NB4 (cell line): ENCODE results near the gene GCDH.

Experiments used
- DNase-seq: peaks from one replicate; pipeline ENCODE4 v3.0.0; 2010; ENCODE audit warnings: low read depth
- H3K4me3 ChIP-seq: one replicate; pipeline ENCODE4 v1.5.1; 2011; ENCODE audit warnings: mild to moderate bottlenecking, low read depth, low read length, moderate library complexity
- MYC ChIP-seq: IDR thresholded peaks from 2 replicates; pipeline ENCODE4 v1.6.1; 2011; ENCODE audit warnings: low read depth, low read length
- POLR2A ChIP-seq: IDR thresholded peaks from 2 replicates; pipeline ENCODE4 v1.6.1; 2011; ENCODE audit warnings: mild to moderate bottlenecking; ENCODE audit not compliant: insufficient read length; ENCODE audit errors: extremely low read depth
- TF ChIP-seq, protein P1 (sequence below): IDR thresholded peaks from 2 replicates; pipeline ENCODE4 v1.6.1; 2011; ENCODE audit warnings: low read depth, low read length
- TF ChIP-seq, protein P2 (sequence below): IDR thresholded peaks from one replicate; pipeline ENCODE4 v1.5.1; 2012; ENCODE audit warnings: low read depth, low read length

GCDH gene

DNA sequence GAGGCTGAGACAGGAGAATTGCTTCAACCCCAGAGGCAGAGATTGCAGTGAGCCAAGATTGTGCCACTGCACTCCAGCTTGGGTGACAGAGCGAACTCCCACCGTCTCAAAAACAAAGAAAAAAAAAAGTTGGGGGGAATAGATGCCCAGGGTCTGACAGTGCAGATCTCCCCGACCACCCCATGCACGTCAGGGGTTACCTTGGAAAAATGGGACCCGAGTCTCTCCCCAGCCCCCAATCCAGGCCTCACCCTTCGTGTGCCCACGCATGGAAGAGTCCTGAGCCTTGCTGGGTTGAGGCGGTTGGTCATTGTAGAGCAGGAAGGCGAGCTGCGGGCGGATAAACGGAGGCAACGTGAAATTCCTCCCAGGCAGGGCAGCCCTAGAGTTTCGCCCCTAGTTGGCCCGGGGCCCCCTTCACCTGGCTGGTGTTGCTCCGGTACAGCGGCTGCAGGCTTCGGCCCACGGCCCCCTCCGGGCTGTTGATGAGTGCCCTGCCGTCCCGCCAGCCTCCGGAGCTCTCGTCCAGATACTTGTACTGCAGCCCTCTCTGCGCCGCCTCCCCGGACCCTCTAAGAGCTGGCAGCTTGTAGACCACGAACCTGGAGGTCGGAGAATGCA is 10.3 kb upstream of the GCDH start:
- TF ChIP-seq, protein P1, sequence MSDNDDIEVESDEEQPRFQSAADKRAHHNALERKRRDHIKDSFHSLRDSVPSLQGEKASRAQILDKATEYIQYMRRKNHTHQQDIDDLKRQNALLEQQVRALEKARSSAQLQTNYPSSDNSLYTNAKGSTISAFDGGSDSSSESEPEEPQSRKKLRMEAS: no peak
- TF ChIP-seq POLR2A (no peak), MYC (no peak)
- TF ChIP-seq, protein P2, sequence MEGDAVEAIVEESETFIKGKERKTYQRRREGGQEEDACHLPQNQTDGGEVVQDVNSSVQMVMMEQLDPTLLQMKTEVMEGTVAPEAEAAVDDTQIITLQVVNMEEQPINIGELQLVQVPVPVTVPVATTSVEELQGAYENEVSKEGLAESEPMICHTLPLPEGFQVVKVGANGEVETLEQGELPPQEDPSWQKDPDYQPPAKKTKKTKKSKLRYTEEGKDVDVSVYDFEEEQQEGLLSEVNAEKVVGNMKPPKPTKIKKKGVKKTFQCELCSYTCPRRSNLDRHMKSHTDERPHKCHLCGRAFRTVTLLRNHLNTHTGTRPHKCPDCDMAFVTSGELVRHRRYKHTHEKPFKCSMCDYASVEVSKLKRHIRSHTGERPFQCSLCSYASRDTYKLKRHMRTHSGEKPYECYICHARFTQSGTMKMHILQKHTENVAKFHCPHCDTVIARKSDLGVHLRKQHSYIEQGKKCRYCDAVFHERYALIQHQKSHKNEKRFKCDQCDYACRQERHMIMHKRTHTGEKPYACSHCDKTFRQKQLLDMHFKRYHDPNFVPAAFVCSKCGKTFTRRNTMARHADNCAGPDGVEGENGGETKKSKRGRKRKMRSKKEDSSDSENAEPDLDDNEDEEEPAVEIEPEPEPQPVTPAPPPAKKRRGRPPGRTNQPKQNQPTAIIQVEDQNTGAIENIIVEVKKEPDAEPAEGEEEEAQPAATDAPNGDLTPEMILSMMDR: no peak
- H3K4me3 ChIP-seq: peak overlapping the region; percentile 55
- peak; percentile 22 for DNase-seq

DNA sequence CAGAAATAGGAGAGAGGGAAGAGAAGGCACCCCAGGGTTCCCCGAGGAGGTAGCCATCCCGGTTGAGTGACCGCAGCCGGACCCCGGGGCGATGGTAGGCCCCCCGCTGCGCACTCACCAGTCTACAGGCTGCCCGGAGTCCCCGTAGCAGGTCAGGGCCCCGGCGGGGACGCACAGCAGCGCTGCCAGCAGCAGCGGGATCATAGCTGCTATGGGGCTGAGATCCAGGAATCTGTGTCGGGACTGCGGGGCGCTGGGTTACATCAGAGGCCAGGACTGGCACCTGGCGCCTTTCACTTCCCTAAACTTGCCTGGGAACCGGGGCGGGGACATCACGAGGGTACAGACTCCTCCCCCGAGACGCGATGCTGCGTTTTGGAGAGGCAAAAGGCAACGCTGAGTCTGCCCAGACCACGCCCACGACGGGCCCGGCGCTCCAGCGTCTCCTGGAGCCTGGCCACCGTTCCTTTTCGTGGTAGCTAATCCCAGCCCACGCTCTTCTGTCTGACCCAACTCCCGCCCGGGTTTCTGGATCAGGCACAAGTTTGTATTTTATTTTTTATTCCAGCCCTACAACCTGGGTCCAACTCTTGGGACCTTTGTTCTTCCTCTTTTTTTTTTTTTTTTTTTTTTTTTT is 9.7 kb upstream of the GCDH start, which contains the start of gene DNASE2:
Gene DNASE2, minus strand, starts transcription at position 278 of the 637 bp plus-strand sequence. Its CDS starts 74 bp downstream, at position 204.
- peak; percentile 95 for DNase-seq
- peak within 1 kb of the TSS; percentile 55 for H3K4me3 ChIP-seq
- peak; percentile 44 for TF ChIP-seq POLR2A
- TF ChIP-seq MYC: no peak
- TF ChIP-seq, protein P1: peak; percentile 30; the same call in 1 of the 2 replicates
- TF ChIP-seq, protein P2: no peak

DNA sequence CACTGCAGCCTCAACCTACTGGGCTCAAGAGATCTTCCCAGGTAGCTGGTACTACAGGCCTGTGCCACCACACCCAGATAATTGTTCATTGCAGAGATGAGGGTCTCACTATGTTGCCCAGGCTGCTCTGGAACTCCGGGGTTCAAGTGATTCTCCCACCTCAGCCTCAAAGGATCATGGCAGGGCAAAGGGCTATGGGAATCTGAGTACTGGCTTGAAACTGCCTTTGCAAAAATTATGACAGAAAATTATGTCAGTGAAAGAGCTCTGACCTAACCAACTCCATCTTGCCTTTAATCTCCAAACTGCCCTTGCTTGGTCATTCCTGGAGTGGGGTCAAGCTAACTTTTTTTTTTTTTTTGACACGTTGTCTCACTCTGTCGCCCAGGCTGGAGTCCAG is 8.4 kb upstream of the GCDH start:
- no peak overlapping the region for H3K4me3 ChIP-seq
- TF ChIP-seq, protein P2: no peak
- no peak for TF ChIP-seq POLR2A
- no peak for TF ChIP-seq MYC
- TF ChIP-seq, protein P1: no peak
- no peak for DNase-seq

DNA sequence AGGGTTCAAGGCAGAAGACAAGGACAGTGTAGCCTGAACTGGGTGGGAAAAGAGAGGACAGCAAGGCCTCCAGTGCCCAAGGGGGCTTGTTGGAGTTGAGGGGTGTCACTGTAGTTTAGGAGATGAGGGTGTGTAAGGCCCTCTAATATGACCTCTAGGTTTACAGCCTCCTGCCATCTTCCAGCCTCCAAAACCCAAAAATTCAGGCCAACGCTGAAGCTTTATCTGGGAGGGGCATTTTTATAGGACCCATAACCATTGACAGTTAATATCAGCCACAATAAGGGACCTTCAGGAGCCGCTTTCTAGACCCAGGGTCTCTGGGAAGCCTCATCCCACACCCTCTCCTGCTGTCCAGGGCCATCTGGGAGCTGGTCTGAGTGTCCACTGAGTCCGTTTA is 6.8 kb upstream of the GCDH start:
- H3K4me3 ChIP-seq: no peak overlapping the region
- DNase-seq: no peak
- TF ChIP-seq MYC: no peak
- no peak for TF ChIP-seq POLR2A
- TF ChIP-seq, protein P2: no peak
- TF ChIP-seq, protein P1: no peak

DNA sequence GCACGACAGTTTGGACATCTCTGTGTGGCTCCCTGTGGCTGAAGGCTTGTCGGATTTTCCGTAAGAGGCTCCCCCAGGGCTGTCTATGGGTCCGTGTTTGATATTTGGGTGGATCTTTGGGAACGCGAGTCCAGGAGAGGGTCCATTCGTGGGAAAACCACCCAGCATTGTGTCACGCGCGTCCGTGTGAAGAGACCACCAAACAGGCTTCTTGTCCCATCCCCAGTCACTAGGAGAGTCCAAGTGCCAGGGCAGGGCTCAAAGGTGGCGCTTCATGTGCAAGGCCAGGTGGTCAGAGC is 6.4 kb upstream of the GCDH start:
- H3K4me3 ChIP-seq: no peak overlapping the region
- TF ChIP-seq MYC (no peak), POLR2A (no peak)
- TF ChIP-seq, protein P2: no peak
- TF ChIP-seq, protein P1: no peak
- no peak for DNase-seq
